ENCODE results near the gene SCAI. TPM values are rescaled to one million over a fixed set of nuclear protein-coding genes. Genes with fewer than 3 reads are reported as not detected.
"Not testable (repeated sequence)": the region's sequence is repeated elsewhere in the genome, so short reads cannot be mapped to it uniquely, and the experiment has no call there.

SCAI gene
- total RNA-seq, 1 donor = 9.1 TPM

DNA sequence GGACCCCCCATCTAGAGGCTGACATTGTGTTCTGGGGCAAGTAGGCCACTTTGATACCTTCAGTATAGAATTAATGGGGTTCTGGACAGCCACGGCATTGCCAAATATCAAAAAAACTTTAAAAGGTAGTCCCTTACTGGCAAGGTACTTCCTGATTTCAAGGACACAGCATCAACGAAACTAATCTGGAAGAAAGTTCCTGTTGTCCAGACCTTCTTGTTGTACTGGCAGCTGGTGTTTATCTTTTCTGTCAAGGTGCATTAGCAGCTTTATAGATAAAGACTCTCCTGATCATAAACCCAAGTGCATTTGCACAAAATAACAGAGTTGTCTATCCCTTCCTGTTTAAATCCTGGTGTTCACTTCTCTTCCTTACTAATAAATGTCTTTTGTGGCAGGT is 178.7 kb downstream of the SCAI start:
- TF ChIP-seq, protein P1, sequence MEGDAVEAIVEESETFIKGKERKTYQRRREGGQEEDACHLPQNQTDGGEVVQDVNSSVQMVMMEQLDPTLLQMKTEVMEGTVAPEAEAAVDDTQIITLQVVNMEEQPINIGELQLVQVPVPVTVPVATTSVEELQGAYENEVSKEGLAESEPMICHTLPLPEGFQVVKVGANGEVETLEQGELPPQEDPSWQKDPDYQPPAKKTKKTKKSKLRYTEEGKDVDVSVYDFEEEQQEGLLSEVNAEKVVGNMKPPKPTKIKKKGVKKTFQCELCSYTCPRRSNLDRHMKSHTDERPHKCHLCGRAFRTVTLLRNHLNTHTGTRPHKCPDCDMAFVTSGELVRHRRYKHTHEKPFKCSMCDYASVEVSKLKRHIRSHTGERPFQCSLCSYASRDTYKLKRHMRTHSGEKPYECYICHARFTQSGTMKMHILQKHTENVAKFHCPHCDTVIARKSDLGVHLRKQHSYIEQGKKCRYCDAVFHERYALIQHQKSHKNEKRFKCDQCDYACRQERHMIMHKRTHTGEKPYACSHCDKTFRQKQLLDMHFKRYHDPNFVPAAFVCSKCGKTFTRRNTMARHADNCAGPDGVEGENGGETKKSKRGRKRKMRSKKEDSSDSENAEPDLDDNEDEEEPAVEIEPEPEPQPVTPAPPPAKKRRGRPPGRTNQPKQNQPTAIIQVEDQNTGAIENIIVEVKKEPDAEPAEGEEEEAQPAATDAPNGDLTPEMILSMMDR (IDR thresholded peaks at IDR 0.05; ENCODE audit: insufficient read depth, low read depth, low read length) = no peak
- DNase-seq (ENCODE audit: low read depth) = peak; percentile 44

DNA sequence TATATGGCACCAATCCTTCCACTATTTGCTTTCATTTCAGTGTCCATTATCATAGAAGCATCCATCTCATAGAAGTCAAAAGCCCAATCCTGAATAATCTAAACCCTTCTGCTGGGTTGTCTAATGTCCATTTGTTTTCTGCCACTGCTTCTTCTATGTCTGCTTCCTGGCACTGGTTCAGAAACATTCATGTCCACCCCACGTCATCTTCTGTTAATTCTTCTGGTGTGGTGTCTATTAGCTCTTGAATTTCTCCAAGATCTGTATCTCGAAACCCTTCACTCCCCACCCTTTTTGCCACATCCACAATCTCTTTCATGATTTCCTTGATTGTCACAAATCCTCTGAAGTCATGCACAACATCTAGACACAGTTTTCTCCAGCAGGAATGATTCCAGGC is 179.3 kb downstream of the SCAI start:
- TF ChIP-seq, protein P1 (IDR thresholded peaks at IDR 0.05; ENCODE audit: insufficient read depth, low read depth, low read length) = no peak
- peak; percentile 6 for DNase-seq (ENCODE audit: low read depth)

More for the DNA sequence above, 178.7 kb downstream of the SCAI start:
- no peak overlapping the region for H3K4me3 ChIP-seq (ENCODE audit: low read depth, low read length)

DNA sequence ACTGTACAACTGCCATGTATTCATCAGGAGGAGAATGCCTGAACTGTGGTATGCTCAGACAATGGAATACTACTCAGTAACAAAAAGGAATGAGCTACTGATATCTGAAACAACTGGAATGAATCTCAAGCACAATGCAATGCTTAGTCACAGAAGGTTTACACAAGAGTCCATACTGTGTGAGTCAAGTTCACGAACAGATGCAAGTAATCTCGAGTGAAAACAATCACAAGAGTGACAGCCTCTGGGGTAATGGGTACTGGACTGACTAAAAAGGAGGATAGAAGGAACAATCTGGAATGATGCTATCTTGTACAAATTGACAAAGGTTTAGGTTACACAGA is 182.9 kb downstream of the SCAI start:
- TF ChIP-seq, protein P1 (IDR thresholded peaks at IDR 0.05; ENCODE audit: insufficient read depth, low read depth, low read length) = no peak
- DNase-seq (ENCODE audit: low read depth) = peak; percentile 39
- no peak overlapping the region for H3K4me3 ChIP-seq (ENCODE audit: low read depth, low read length)

More for the DNA sequence above, 179.3 kb downstream of the SCAI start:
- H3K4me3 ChIP-seq (ENCODE audit: low read depth, low read length) = no peak overlapping the region

DNA sequence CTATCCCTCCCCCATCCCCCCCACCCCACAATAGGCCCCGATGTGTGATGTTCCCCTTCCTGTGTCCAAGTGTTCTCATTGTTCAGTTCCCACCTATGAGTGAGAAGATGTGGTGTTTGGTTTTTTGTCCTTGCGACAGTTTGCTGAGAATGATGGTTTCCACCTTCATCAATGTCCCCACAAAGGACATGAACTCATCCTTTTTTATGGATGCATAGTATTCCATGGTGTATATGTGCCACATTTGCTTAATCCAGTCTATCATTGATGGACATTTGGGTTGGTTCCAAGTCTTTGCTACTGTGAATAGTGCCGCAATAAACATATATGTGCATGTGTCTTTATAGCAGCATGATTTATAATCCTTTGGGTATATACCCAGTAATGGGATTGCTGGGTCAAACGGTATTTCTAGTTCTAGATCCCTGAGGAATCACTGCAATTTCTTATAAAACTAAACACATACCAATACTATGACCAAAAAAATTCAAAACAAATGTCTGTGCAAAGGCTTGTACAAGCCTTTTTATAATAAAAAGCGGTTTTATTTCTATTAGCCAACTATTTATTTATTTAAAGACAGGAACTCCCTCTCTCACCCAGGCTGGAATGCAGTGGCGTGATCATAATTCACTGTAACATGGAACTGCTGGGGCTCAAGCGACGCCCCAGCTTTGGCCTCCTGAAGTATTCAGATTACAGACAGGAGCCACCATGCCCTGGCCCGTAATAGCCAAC is 183.5 kb downstream of the SCAI start:
- DNase-seq (ENCODE audit: low read depth) = peak; percentile 34
- not testable (repeated sequence) for H3K4me3 ChIP-seq (ENCODE audit: low read depth, low read length)

DNA sequence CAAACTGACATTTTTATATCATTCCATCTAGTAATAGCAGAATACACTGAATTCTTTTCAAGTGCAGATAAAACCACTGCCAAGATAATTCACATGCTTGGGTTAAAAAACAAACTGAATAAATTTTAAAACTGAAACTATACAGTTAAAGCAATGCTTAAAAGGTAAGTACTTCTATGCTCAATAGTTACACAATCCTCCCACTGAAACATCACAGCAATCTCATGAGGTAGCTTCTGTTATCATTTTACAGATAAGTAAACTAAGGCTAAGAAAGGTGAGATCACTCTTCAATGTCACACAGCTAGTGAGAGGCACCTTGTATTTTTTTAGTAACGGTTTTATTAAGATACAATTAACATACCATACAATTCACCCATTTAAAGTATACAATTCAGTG is 189.1 kb downstream of the SCAI start:
- DNase-seq (ENCODE audit: low read depth) = no peak
- no peak overlapping the region for H3K4me3 ChIP-seq (ENCODE audit: low read depth, low read length)
- TF ChIP-seq, protein P1 (IDR thresholded peaks at IDR 0.05; ENCODE audit: insufficient read depth, low read depth, low read length) = no peak

DNA sequence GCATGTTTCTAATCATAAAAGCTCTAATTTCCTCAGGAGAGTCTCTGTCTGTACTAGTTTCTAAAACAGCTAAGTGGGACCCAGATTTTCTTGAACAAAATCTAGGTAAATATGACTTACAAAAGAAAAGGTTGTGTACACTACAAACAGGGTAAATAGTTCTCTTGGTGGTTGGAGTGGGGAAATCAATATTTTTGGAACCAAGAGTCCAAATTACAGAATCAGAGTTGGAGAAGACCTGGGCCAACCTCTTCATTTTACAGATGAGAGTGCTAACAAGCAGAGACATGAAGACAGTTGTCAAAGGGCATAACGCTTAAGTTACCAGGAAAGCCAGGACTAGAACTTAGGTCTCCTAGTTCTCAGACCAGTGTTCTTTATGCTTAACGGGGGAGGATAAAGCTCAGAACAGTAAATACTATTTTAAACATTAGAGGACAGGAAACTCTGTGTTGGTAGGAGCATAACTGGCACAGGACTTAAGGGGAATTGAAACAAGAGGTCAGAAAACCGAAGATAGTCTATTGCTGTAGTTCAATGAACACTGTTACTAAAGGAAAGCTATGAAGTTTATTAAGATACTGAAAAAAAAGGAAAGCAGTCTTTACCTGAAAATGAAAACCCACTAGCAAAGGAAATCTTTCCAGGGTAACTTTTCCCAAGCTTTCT is 193.1 kb downstream of the SCAI start:
- TF ChIP-seq, protein P1 (IDR thresholded peaks at IDR 0.05; ENCODE audit: insufficient read depth, low read depth, low read length) = no peak
- H3K4me3 ChIP-seq (ENCODE audit: low read depth, low read length) = no peak overlapping the region
- no peak for DNase-seq (ENCODE audit: low read depth)

DNA sequence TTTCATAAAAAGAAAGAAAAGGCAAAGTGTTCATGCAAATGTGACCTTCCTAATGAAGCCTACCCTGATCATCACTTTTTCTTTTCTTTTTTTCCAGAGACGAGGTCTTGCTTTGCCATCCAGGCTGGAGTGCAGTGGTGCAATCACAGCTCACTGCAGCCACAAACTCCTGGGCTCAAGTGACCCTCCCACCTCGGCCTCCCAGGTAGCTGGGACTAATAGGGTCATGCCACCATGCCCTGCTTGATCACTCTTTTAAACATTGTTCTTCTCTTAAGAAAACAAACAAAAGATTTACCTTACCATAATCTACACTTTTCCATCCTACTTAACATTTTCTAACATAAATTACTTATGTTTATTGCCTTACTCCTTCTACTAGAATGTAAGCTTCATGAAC is 193.9 kb downstream of the SCAI start:
- H3K4me3 ChIP-seq (ENCODE audit: low read depth, low read length) = no peak overlapping the region
- TF ChIP-seq, protein P1 (IDR thresholded peaks at IDR 0.05; ENCODE audit: insufficient read depth, low read depth, low read length) = no peak
- DNase-seq (ENCODE audit: low read depth) = no peak
